Skin epidermis (tissue), 12 donors: ENCODE data around the gene SLC24A4.
A peak's percentile ranks its signal among the peaks of the same experiment; 100 is the strongest.
"Not testable (repeated sequence)": the region's sequence is repeated elsewhere in the genome, so short reads cannot be mapped to it uniquely, and the experiment has no call there.

ENCODE experiments used
- H3K27ac ChIP-seq, 21 experiments: fragments of 200-600 bp; sonication (generic) in 11 of 21; one replicate each; pipeline ENCODE4 v1.5.0; 2020; ENCODE audit warnings: mild to moderate bottlenecking in 3 of 21, inconsistent platforms in 2 of 21, moderate library complexity in 2 of 21
- H3K4me3 ChIP-seq, 7 experiments: fragments of 200-600 bp; sonication (generic) in 2 of 7; one replicate each; pipeline ENCODE4 v1.5.0; 2020; ENCODE audit warnings: inconsistent platforms in 2 of 7, mild to moderate bottlenecking in 2 of 7, moderate library complexity in 1 of 7

SLC24A4 gene

DNA sequence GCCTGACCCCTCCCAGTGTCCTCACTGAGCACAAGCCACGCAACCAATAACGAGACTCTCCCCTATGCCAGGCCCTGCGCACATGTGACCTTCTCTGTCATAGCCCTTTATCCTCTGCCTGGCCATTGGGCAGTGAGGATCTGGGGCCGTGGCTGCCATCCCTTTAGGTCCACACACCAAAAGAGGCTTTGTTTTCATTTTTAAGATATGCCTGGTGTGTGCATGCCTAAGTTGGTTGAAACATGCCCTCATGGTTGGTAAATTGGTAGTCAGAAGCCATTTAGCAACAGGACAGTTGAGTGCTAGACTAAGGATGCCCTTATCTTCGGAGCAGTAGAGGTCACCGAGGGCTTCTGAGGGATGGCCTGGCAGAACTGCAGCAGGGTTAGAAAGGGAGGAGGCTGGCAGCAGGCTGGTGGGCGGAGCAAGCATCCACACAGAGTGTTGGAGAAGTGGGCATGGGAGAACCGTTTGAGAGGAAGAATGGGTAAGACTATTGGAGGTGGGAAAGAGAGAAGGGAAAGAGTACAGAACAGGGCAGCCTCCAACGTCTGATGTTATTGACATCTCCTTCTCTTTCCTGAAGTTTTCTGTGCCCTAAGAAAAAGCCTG is 75.1 kb downstream of the SLC24A4 start:
- Histone ChIP-seq H3K4me3 (no peak overlapping the region), H3K27ac (no peak overlapping the region)

DNA sequence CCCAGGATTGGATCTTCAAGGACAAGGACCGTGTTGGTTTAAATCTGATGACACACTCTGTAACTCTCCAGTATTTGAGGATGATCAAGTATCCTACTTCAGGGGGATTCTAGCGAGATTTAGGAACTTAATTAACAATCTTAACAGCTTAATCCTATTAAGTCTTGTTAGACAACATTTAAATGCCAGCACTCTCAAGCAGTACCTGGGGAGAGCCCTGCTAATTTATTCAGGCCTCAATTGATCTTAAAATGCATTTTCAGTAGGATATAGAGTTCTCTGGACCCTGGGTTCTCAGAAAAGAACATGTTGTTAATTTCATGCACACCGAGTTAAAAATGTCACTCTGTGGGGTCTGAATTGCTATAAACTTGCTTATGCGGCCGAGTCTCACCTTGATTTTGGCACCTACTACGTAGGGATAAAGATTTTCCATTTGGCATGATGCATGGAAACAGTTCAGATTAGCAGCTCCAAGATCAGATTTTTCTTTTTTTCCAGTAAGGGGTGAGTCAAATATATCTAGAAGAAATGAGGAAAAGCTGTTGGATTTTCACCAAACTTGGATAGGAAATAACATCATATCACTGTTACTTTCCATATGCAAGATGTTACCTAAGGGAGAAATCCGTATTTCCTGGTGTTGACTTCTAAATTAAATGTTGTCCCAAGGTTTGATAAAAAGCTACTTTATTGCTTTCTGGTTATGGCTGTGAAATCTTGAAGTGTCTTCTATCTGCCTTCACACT is 76.1 kb downstream of the SLC24A4 start:
- H3K27ac ChIP-seq: no peak overlapping the region
- no peak overlapping the region for H3K4me3 ChIP-seq

DNA sequence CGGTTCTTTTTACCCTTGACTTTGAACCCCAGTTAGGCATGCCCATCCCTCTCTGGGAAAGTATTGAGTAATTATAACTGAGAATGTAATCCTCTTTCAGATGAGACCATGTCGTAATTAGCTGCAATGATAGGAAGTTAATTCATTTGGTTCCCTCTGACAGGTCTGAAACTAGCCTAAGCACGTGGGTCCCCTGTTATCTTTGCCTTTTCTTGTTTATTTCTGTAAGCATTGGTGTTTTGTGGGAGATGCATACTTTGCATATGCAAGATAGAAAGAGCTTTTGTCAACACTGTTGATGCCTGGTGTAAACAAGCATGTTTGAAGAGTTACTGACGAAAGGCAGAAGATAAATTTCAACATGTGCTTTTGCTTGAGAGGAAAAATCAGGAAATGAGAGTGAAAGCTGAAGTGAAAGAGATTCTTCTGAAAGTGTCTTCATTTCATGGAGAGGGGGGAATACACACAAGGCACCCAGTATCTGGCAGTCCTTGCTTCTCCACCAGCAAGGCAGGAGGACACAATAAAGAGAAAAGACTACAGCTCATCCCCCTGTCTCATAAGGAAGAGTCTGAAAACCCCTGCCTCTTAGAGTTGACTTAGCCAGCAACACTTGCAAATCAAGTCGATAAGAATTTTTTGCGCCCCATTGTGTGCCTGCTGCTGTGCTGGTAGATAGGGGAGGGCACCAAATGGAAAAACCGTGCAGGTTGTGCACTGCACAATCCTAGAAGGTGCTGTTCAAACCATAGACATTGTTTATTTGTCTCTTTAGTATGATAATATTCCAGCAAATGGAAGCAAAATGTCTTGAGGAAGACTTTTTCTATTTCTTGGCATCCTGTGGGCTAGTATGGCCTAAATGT is 77.8 kb downstream of the SLC24A4 start:
- Histone ChIP-seq H3K27ac (peak overlapping the region in 3 of 21 experiments; percentile 29 to 76 (median 55)), H3K4me3 (no peak overlapping the region)

DNA sequence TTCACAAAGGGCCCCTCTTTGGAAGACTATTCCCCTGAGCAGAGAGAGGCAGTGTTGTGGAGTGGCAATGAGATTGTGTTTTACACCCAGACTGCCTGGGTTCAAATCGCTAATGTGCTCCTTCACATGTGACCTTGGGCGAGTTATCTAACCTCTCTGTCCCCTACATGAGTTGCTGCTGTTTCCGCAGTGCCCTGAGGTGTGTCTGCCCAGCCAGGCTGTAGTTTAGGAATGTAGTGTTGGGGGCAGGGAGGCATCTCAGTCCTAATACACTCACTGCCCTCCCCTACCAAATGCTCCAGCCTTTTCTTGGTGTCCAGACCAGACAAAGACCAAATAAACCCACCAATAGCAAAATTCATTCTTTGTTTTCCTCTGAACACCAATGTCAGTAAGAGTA is 78.6 kb downstream of the SLC24A4 start:
- Histone ChIP-seq H3K27ac (peak overlapping the region in 2 of 21 experiments; percentile 55 to 76), H3K4me3 (no peak overlapping the region)

DNA sequence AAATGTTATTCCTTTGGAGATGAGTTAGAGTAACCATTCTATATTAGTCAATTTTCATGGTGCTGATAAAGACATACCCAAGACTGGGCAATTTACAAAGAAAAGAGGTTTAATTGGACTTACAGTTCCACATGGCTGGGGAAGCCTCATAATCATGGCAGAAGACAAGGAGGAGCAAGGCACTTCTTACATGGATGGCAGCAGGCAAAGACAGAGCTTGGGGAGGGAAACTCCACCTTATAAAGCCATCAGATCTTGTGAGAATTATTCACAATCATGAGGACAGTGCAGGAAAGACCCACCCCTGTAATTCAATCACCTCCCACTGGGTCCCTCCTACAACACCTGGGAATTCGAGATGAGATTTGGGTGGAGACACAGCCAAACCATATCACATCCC is 79.5 kb downstream of the SLC24A4 start:
- not testable (repeated sequence) for H3K4me3 ChIP-seq, H3K27ac ChIP-seq

DNA sequence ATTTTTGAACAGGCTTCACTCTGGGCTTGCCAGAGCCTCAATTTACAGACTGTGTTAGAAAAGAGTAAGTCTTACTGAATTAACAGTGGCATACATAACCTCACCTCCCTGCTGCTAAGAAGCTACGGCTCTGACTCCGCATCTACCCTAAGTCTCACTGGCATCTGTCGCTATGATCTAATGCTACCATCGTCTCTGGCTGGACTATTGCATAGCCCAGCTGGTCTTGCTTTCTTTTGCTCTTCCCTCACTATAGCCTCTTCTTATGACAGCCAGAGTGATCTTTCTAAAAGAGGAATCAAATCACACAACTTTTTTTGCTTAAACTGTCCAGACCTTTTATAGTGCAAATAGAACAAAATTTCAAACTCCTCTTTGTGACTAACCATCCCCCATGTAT is 81.1 kb downstream of the SLC24A4 start:
- no peak overlapping the region for H3K27ac ChIP-seq
- H3K4me3 ChIP-seq: no peak overlapping the region

DNA sequence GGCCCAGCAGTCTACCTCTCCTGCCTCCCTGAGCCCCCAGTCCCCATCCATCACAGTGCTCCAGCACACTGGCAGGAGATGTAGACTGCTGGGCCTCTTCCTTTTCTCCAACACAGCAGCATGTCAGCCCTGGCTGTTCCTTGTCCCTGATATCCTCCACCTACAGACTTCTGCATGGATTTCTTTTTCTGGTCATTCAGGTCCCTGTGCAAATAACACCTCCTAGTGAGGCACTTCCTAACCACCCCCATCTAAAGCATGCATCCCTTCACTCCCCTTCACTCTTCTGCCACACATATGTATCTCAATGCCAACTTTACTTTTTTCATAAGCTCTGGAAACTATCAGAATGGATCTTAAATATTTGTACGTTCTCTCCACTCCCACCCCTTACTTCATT is 81.5 kb downstream of the SLC24A4 start:
- Histone ChIP-seq H3K4me3 (no peak overlapping the region), H3K27ac (no peak overlapping the region)

DNA sequence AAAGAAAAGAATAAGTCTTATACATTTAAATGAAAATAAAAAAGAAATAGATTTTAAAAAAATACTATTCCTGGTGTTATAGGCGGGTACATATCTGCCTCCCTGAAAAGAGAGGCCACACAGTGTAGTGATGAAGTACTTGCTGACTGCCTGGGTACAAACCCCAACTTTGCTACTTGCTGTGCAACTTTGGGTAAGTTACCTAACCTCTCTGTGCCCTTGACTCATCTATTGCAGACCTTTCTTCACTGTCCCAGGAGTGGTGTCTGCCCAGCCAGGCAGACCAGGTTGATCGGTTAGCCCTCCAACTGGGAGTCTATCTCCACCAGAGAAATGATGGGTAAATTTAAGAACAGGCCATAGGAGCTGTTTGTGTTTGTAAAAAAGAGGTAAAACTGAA is 82.0 kb downstream of the SLC24A4 start:
- no peak overlapping the region for H3K27ac ChIP-seq
- no peak overlapping the region for H3K4me3 ChIP-seq

DNA sequence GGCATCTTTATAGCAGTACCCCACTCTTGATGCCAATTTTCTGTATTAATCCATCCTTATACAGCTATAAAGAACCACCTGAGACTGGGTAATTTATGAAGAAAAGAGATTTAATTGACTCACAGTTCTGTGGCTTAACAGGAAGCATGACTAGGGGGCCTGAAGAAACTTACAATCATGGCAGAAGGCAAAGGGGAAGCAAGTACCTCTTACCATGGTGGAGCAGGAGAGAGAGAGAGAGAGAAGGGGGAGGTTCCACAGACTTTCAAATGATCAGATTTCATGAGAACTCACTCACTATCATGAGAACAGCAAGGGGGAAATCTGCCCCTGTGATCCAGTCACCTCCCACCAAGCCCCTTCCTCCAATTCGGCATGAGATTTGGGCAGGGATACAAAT is 84.4 kb downstream of the SLC24A4 start:
- Histone ChIP-seq H3K27ac (no peak overlapping the region), H3K4me3 (no peak overlapping the region)

DNA sequence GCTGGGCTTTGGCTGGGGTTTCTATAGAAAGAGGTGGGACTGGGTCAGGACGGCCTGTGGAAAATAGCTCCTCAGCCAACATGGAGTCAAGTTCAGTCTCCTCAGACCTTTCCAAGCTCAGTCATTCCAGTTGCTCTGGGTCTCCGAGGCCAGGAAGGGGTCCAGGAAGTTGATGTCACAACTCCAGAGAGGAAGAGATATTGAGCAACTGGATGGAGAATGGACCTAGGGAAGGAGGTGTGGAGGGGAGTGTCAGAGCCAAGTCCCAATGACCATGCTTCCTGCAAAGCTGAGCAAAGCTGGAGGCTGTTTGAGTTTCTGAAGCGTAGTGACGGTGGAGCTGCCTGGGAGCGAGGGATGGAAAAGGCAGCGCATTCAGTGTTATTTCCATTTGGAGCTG is 86.1 kb downstream of the SLC24A4 start:
- peak overlapping the region in 1 of 21 experiments; percentile 38 for H3K27ac ChIP-seq
- H3K4me3 ChIP-seq: no peak overlapping the region

DNA sequence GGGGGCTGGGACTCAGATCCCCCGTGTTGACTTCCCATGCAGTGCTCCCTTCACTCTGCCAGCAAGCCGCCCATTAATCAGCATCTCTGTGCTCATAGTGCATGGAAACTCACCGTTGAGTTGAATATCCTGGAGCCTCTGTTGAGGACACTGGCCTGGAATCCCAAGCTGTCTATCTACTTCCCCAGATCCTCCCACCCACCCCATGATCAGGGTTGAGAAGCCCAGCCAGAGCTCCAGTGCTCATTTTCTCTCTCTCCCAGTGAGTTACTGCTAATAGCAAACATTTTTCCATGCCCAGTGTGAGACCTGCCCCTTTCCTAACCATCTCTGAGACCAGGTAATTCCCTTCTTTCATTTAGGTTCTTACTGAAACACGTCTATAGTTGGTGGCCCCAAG is 88.2 kb downstream of the SLC24A4 start:
- H3K4me3 ChIP-seq: no peak overlapping the region
- no peak overlapping the region for H3K27ac ChIP-seq

DNA sequence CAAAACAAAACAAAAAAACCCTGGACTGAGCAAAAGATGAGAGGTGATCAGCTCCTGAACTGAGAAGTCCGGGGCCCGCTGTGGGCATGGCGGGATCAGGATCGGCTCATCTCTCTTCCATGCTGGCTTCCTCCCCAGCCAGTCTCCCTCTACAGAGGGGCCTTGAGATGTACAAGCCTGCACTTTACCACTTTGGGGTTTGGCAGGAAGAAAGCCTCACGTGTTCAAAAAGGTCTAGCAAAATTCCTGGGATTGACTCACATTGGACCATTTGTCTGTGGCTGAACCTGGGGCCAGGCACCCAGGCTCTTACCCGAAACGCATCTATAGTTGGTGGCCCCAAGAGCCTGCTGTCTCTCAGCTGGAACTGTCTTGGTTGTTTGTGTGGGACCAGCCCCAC is 89.0 kb downstream of the SLC24A4 start:
- Histone ChIP-seq H3K4me3 (no peak overlapping the region), H3K27ac (no peak overlapping the region)

DNA sequence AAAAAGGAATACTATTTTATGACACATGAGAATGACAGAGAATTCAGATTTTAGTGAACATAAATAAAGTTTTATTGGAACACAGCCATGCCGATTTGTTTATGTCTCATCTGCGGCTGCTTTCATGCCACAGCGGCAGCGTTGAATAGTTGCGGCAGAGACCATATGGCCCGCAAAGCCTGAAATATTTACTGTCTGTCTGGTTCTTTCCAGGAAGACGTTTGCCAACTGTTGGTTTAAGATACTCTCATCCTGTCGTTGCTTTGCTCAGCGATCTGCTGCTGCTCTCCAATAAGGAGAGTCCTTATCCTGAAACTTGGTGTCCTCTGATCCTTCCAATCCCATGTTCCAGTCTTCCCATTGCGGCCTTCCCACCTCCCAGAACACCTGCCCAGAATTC is 89.9 kb downstream of the SLC24A4 start:
- Histone ChIP-seq H3K27ac (no peak overlapping the region), H3K4me3 (no peak overlapping the region)

DNA sequence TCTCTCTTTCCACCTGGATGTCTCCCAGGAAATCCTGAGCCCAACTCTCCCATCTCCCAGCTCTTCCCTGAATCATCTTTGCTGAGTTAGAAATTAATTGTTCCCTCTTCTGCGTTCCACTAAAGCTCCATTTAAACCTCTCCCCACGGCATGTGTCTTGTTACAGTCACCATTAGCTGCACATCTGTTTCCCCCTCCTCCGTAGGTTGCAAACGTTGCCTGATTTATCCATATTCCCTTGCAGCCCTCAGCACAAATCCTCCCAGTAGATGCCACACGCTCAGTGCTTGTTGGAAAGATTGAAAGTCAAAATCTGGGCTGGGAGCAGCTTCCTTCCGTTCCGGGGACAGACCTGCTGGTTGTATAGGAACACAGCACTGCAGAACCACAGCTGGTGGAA is 90.4 kb downstream of the SLC24A4 start:
- no peak overlapping the region for H3K27ac ChIP-seq
- H3K4me3 ChIP-seq: no peak overlapping the region

DNA sequence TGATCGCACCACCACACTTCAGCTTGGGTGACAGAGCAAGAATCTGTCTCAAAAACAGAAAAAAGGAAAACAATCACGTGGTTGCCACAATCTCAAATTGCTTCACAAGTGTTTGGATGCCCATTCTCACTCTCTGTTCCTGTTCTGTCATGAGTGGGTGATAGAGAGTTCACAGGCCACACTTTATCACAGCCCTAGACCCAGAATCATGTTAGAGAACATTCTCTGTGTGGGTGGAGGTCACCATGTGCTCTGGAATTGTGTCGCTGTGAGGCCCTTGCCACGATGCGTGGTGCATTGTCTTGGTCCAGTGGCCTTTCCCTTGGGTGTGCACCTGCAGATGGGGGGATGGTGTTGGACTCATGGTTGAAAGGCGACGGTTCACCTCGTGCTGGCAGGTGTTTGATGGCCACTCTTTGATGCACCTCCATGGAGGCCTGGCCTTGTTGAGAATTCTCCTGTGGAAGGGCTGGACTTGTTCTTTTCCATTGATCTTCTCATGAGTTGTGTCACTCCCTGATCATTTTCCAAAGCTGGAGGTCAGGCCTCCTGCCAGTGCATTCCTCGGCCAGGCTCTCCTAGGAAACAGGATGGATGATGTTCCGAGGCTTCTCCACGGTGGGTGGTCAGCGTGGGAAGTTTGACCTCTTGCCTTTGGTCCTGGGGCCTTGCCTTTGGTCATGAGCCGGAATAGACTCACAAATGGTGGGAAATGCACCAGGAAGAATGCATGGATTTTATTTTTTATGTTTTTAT is 91.9 kb downstream of the SLC24A4 start:
- Histone ChIP-seq H3K27ac (peak overlapping the region in 1 of 21 experiments; percentile 21), H3K4me3 (no peak overlapping the region)

DNA sequence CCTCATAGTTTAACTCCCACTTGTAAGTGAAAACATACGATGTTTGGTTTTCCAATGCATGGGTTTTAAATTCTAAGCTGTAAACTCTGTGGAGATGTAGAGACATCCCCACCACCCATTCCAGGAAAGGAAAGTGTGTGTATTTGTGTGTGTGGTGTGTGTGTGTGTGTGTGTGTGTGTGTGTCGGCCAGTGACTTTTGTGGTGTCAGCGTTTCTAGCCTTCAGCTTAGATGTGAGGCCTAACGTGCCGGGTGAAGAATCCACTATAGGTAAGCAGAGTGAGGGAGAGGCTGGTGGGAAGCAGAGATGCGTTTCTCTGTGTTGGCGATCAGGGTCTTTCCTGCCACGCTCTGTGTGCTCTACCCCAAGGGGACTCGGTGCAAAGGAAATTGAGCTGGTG is 93.0 kb downstream of the SLC24A4 start:
- no peak overlapping the region for H3K4me3 ChIP-seq
- no peak overlapping the region for H3K27ac ChIP-seq

DNA sequence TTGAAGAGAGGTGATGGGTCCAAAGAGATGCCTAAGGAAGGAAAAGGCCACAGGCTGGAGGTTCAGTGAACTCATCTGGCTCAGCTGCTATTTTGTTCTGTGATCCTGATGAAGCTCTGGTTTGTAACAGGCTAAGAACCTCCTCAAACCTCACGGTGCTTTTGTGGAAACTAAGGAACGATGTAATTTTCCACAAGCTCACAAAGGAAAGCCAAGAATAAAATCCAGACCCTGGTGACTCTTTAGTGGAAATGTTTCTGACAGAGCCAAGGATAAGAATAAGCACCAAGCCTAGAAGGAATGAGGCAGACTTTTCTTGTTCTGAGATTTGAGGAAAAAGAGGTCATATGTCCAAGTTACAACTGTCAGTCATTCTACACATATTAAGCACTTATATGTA is 93.6 kb downstream of the SLC24A4 start:
- Histone ChIP-seq H3K4me3 (no peak overlapping the region), H3K27ac (no peak overlapping the region)

DNA sequence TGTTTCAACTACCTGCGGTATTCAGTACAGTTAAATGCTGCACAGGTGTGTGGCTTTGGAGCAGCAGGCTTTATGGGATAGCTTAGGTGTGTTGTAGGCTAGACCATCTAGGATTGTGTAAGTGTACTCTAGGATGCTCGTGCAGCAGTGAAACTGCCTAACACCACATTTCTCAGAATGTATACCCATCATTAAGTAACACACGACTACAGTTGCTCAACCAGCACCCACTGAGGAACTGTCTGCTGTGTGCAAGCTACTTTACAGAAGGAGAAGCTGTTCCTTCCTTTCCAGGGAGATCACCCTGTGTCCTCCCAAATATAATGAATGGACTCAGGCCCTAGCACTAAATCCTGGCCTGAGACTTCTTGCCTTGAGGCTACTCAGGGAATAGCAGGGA is 94.8 kb downstream of the SLC24A4 start:
- H3K27ac ChIP-seq: no peak overlapping the region
- H3K4me3 ChIP-seq: no peak overlapping the region

DNA sequence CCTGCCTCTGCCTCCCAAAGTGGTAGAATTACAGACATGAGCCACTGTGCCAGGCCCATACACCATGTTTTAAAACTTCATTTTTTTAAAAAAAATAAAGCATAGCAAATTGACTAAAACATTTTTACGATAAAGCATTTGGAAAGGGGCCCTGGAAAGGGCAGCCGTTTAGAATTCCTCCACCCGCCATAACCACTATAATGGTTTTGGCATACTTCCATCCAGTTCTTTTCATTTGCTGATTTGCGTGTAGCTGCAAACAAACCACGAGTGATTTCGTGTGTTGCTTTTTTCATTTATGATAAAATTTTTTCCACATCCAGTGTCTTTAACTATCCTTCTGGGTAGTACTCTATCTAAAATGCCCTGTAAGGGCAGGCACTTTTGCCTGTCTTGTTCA is 98.8 kb downstream of the SLC24A4 start:
- H3K4me3 ChIP-seq: no peak overlapping the region
- no peak overlapping the region for H3K27ac ChIP-seq

DNA sequence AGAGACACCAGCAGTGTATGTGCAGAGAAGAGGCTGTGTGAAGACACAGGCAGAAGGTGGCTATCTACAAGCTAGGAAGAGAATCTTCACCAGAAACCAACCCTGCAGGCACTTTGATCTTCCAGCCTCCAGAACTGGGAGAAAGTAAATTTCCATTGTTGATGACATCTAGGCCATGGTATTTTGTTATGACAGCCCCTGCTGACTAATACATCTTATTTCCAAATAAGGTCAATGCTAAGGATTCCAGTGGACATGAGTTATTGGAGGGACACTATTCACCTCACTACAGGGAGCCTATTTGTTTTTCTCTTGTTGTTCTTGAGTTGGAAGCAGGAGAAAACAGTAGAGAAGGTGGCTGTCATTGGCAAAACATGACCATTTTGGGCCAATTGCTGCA is 102.1 kb downstream of the SLC24A4 start:
- H3K4me3 ChIP-seq: no peak overlapping the region
- H3K27ac ChIP-seq: no peak overlapping the region
